Skeletal muscle tissue (tissue), 4 donors: ENCODE measurements around the gene PDE4D. TPM values are rescaled to one million over a fixed set of nuclear protein-coding genes. Genes with fewer than 3 reads are reported as not detected.
A peak's percentile ranks its signal among the peaks of the same experiment; 100 is the strongest.

Experiments
- H3K27ac ChIP-seq: one replicate; pipeline ENCODE4 v1.7.0; 2013; ENCODE audit warnings: mild to moderate bottlenecking, low read depth, low read length, inconsistent platforms
- H3K27me3 ChIP-seq, 3 donors: one replicate each; pipeline ENCODE4 v1.7.0; 2013; ENCODE audit warnings: low read length in 3 of 3; ENCODE audit not compliant: control insufficient read depth in 3 of 3, insufficient read depth in 3 of 3
- H3K36me3 ChIP-seq, 3 donors: one replicate each; pipeline ENCODE4 v1.7.0; 2013; ENCODE audit warnings: low read length in 3 of 3; ENCODE audit not compliant: control insufficient read depth in 3 of 3, insufficient read depth in 3 of 3
- H3K4me1 ChIP-seq, 3 donors: one replicate each; pipeline ENCODE4 v1.7.0; 2013; ENCODE audit warnings: low read length in 3 of 3, mild to moderate bottlenecking in 3 of 3; ENCODE audit not compliant: control insufficient read depth in 3 of 3, insufficient read depth in 3 of 3
- H3K4me3 ChIP-seq, 3 donors: one replicate each; pipeline ENCODE4 v1.7.0; 2013; ENCODE audit warnings: low read length in 3 of 3
- H3K9ac ChIP-seq, 3 donors: one replicate each; pipeline ENCODE4 v1.7.0; 2013; ENCODE audit warnings: low read length in 3 of 3, mild to moderate bottlenecking in 3 of 3, moderate library complexity in 2 of 3, low read depth in 1 of 3
- H3K9me3 ChIP-seq, 3 donors: one replicate each; pipeline ENCODE4 v1.7.0; 2013; ENCODE audit warnings: low read length in 3 of 3; ENCODE audit not compliant: control insufficient read depth in 3 of 3
- total RNA-seq: library from RNA; depleted of rRNA; stranded (reverse); fragments of >200 nt; gene quantifications from one replicate; pipeline ENCODE4 v1.2.3, GENCODE V29; 2014
- donor health status: Osteomylitis.

Gene PDE4D
- total RNA-seq, 1 donor from 2014 or later = 59.0 TPM

DNA sequence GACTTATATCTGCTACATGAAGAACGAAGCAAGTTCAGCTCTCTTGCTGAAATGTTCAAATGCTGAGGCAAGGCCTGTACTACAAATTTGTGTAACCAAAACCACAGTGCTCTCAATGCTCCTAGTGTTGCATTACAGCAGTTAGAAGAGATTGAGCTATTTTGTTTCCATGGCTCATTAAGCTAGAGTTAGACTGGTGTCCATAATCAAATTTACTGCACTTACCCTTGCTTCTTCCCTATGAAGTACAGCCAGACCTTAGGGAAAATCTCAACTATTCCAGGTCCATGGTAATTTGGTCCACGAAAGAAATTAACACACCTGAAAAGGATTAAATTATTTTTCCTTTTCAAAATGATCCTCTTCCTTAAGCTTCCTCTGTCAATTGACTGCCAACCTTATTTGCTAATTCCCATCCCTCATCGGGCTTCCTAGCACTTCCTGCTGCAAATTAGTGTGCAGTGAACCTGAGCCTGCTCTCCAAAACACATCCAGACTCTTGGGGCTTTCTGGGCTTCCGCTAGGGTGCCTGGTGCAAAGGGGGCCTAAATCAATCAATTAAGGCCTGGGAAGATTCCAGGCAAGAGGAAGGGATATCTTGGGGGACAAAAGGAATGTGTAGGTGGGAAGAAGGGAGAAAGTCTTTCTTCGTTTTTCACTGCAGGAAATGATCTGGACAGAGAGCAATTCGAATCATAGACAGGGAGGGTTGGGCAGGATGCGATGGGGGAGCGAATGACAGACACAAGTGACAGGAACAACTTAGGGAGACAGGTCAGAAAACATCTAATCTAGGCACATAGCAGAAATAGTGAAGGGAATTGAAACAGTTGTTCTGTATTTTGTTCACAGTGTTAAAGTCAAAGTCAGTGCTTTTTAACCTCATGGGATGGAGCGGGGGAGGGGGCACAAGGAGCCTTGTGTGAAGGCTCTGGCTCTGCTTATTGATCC is 768.2 kb downstream of the PDE4D start:
- Histone ChIP-seq H3K4me1 (peaks cover 28 to 40% (median 39%) of the 10 kb centered on the region in 3 donors), H3K9me3 (no peaks in the 10 kb centered on the region), H3K36me3 (no peaks in the 10 kb centered on the region), H3K4me3 (peak overlapping the region in 2 of 3 donors; percentile 6 to 23), H3K9ac (peak overlapping the region in 1 of 3 donors; percentile 17), H3K27ac (peak overlapping the region; percentile 90), H3K27me3 (no peaks in the 10 kb centered on the region)

DNA sequence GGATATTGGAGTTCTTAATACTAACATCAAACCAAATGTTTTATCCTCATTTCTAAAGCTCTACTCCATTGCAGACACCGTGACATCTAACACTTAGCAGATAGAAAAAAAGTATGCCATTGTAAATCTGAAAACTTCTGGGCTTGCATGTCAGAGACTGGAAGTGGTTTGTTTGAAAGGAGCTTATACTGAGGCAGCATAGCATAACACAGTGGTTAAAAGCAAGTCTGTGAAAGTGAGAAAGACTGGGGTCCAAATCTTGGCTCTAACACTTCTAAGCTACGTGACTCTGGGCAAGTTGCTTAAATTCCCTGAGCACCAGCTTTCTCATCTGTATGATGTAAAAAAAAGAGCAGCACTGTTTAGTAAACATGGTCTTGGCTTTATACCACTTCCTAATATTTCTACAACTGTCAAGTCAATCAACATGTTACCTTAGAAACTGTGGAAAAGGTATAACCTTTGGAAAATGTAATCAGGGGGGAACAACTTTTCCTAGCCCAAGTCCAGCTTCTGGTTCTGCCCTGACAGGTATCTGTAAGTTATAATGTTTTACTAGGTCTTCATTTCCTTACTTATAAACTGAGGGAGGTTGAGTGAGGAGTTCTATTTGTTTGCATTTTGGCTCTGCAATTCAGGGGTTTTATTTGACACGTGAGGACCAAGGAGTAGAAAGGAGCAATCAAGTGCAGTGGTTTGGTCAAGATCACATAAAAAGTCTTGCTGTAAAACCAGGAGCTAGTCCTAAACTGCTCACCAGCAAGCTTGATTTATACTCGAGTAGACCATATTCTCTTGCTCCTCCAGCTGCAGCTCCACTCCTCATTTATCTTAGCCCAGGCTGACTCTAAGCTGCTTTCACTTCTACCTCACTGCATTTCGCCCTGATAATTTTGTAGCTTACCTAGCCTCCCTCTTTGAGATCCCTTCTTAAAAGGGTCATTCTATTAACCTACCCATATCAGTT is 769.6 kb downstream of the PDE4D start:
- no peaks in the 10 kb centered on the region for H3K9me3 ChIP-seq
- peak overlapping the region; percentile 15 for H3K27ac ChIP-seq
- peaks cover 28 to 43% (median 39%) of the 10 kb centered on the region in 3 donors for H3K4me1 ChIP-seq
- no peak overlapping the region for H3K9ac ChIP-seq
- H3K27me3 ChIP-seq = no peaks in the 10 kb centered on the region
- H3K36me3 ChIP-seq = no peaks in the 10 kb centered on the region
- H3K4me3 ChIP-seq = no peak overlapping the region

DNA sequence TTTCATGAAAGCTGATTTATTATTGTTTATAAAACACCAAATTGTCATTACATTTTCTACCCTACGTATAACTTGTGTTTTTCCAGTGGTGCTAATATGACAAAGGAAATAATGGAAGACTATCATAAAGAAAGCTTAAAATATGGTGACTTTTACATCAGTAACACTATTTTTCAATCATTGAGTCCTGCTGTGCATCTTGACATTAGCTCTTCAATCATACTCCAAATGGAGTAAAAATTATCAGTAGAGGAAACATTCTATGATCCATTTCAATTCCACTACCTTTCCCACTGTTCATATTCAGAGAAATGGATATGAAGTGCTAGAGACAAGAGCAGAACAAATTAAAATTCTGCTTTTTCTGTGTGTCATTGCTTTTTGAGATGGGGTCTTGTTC is 774.0 kb downstream of the PDE4D start:
- H3K4me3 ChIP-seq = no peak overlapping the region
- H3K27me3 ChIP-seq = no peaks in the 10 kb centered on the region
- H3K4me1 ChIP-seq = peaks cover 15 to 32% (median 16%) of the 10 kb centered on the region in 3 donors
- no peaks in the 10 kb centered on the region for H3K36me3 ChIP-seq
- no peak overlapping the region for H3K9ac ChIP-seq
- H3K9me3 ChIP-seq = no peaks in the 10 kb centered on the region
- no peak overlapping the region for H3K27ac ChIP-seq

DNA sequence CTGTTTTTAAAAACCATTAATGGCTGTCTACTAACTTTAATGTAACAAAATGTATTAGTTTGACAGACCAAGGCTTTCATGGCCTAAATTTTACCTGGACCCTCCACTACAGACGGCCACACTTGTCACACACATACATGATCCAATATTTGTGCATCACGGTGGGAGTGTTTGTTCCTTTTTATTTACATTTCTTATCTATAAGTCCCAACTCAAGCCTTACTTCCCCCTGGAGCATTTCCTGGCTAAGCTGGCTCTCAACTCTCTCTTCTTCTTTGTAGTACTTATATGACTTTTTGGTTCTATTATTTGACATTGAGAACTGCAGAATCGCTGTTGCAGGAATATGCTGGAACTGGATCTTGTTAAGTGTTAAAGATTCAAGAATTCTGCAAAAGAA is 776.2 kb downstream of the PDE4D start:
- H3K4me3 ChIP-seq = no peak overlapping the region
- H3K27ac ChIP-seq = no peak overlapping the region
- H3K27me3 ChIP-seq = no peaks in the 10 kb centered on the region
- peaks cover 8 to 22% (median 12%) of the 10 kb centered on the region in 3 donors for H3K4me1 ChIP-seq
- H3K9ac ChIP-seq = no peak overlapping the region
- H3K36me3 ChIP-seq = no peaks in the 10 kb centered on the region
- H3K9me3 ChIP-seq = no peaks in the 10 kb centered on the region

DNA sequence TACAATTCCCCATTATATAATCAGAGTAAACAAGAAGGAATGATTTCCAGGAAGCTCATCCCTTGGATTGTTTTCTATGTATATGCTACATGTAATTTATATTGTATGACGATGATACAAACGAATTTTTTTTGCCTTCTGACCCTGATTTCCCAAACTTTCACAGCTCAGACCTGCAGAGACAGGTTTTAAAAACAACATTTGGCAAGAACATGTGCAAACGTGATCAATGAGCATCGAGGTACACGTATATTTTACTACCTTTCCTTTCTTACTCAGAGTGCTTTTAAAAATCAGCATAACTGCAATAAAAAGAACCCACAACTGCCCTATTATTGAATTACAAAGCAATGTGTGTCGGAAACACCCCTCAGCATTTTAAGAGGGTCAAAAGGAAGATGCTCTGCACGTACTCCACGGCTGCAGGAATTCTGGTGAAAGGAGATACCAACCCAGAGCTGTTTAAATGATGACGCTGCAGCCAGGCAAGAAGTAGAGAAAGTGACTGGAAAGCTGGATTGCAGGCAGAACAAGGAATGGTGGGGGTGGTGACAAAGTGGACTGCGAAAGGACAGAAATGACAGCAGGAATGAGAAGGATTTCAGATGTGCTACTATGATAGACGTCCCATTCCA is 777.2 kb downstream of the PDE4D start:
- H3K27ac ChIP-seq = no peak overlapping the region
- H3K4me3 ChIP-seq = no peak overlapping the region
- H3K36me3 ChIP-seq = no peaks in the 10 kb centered on the region
- no peaks in the 10 kb centered on the region for H3K27me3 ChIP-seq
- H3K9me3 ChIP-seq = no peaks in the 10 kb centered on the region
- peaks cover 8 to 22% (median 12%) of the 10 kb centered on the region in 3 donors for H3K4me1 ChIP-seq
- H3K9ac ChIP-seq = no peak overlapping the region

DNA sequence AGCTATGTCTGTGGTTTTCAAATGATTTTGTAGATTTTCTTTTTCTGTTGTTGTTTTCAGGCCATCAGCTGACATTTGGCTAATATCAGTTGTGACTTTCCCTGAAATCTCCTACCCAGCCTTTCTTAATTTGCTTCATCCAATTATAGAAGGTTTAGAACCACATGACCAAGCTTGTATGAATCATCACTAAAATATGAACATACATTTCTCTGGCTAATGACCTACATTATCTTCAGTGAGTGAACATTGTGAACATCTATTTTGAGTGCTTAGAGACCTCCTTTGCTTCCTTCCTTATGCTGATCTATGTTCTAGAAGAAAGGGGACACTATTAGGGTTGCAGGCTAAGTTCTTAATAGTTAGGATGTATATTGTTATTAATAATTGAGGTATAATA is 778.2 kb downstream of the PDE4D start:
- H3K27me3 ChIP-seq = no peaks in the 10 kb centered on the region
- H3K9me3 ChIP-seq = no peaks in the 10 kb centered on the region
- no peak overlapping the region for H3K9ac ChIP-seq
- H3K4me1 ChIP-seq = peaks cover 8 to 22% (median 12%) of the 10 kb centered on the region in 3 donors
- no peaks in the 10 kb centered on the region for H3K36me3 ChIP-seq
- H3K27ac ChIP-seq = no peak overlapping the region
- no peak overlapping the region for H3K4me3 ChIP-seq

DNA sequence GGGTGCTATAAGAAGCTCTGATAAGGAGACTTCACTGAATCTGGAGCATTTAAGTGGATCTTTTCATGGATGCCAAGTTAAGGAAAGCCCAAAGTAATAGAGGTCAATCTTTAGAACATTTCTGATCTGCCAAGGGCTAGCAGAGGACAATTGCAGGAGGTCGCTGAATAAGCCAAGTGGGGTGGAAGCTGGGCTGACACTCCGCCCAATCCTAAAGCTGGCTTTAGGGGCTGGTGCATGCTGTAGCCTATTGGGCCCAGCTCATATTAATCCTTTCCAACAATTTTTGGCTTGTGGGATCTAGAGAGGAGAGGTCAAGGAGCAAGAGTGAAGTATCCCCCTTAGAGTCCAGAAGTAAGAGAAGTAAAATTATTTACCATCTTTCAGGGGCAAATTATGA is 784.1 kb downstream of the PDE4D start:
- Histone ChIP-seq H3K4me3 (no peak overlapping the region), H3K9me3 (no peaks in the 10 kb centered on the region), H3K9ac (no peak overlapping the region), H3K27ac (no peak overlapping the region), H3K4me1 (peaks cover 5 to 10% (median 6%) of the 10 kb centered on the region in 3 donors), H3K36me3 (no peaks in the 10 kb centered on the region), H3K27me3 (no peaks in the 10 kb centered on the region)

DNA sequence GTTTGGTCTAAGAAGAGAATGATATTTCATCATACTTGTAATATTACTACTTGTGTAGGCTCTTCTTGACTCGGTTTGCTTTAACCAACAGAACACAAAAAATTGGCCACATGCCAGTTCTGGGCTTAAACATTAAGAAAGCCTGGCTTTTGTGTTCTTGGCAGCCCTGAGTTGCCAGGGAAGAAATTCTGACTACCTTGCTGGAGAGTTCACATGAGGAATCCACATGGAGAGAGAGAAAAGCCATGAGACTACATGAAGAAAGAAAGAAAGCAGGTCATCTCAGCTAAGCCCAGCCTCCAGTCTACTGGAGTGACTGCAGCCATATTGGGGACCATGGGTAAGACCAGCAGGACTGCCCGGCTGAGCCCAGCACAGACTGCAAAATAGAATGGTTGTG is 785.8 kb downstream of the PDE4D start:
- H3K27me3 ChIP-seq = no peaks in the 10 kb centered on the region
- no peak overlapping the region for H3K9ac ChIP-seq
- no peak overlapping the region for H3K27ac ChIP-seq
- H3K9me3 ChIP-seq = no peaks in the 10 kb centered on the region
- H3K4me3 ChIP-seq = no peak overlapping the region
- H3K36me3 ChIP-seq = no peaks in the 10 kb centered on the region
- peaks cover 10 to 23% (median 18%) of the 10 kb centered on the region in 3 donors for H3K4me1 ChIP-seq

DNA sequence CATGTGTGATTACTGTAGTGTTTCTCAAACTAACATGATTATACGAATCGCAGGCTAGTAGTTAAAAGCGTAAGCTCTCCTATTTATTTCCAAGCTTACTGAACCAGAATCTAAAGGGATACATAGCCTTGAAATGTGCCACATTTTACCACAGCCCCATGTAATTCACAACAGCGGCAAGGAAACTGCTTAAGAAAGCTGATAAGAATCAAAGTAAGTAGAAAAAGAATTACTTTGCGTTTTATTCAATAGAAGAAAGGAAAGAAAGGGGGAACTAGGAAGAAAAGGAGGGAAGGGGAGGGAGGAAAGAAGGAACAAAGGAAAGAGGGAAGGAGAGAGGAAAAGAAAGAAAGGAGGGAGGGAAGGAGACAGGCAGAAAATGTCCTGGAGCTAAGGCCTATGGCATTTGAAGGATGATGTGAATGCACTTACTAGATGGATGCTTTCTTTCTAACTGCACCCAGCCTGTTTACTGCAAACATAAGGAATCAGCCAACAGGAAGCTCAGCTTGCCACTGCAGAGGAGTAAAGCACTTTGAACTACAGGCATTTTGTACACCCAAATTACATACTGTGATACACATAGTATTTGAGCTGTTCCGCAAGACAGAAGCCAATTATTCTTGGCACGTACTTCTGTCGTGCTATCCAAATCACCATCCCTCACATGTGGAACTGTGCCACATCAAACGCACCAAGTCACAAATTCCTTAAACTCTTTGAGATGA is 789.0 kb downstream of the PDE4D start:
- Histone ChIP-seq H3K9ac (no peak overlapping the region), H3K4me1 (peaks cover 10 to 23% (median 18%) of the 10 kb centered on the region in 3 donors), H3K27ac (no peak overlapping the region), H3K27me3 (no peaks in the 10 kb centered on the region), H3K36me3 (no peaks in the 10 kb centered on the region), H3K4me3 (no peak overlapping the region), H3K9me3 (no peaks in the 10 kb centered on the region)
